SK-N-SH (cell line): ENCODE data around the gene FRMPD3. TPM values are rescaled to one million over a fixed set of nuclear protein-coding genes. Genes with fewer than 3 reads are reported as not detected.

Experiments
- CTCF ChIA-PET: fragments of 300-600, 350-600 bp; formaldehyde crosslinking; extraction: SDS; loops from one replicate; lab custom pipeline; 2021; lab: Yijun Ruan, JAX
- POLR2A ChIA-PET: fragments of 350-600 bp; sonication (Branson Sonifier 250); formaldehyde crosslinking; extraction: SDS; loops from one replicate; lab custom pipeline; 2020; ENCODE audit warnings: antibody characterized with exemption, inconsistent platforms; lab: Yijun Ruan, JAX
- DNase-seq: peaks from one replicate; pipeline ENCODE4 v3.0.0; 2012
- H2AFZ ChIP-seq: fragments of 200-600 bp; sonication (generic); 2 replicates; pipeline ENCODE4 v1.8.1; 2016; ENCODE audit warnings: antibody characterized with exemption, mild to moderate bottlenecking, low read depth
- H3F3A ChIP-seq: fragments of 200-600 bp; sonication (generic); replicated peaks from 2 replicates; pipeline ENCODE3; 2016; ENCODE audit warnings: antibody characterized with exemption, mild to moderate bottlenecking; ENCODE audit not compliant: insufficient read depth
- H3K27ac ChIP-seq, 2 experiments: fragments of 200-500 bp in 1 of 2; fragments of 200-600 bp in 1 of 2; sonication (Bioruptor generic) in 1 of 2; sonication (generic), shearing (Covaris generic) in 1 of 2; 2 replicates each; pipeline versions ENCODE4 v1.5.1 to v1.6.1; 2014 to 2016; ENCODE audit warnings: low read depth in 2 of 2, inconsistent platforms in 1 of 2, low read length in 1 of 2, mild to moderate bottlenecking in 1 of 2, mixed read lengths in 1 of 2
- H3K27me3 ChIP-seq: fragments of 200-600 bp; sonication (generic), shearing (Covaris generic); 2 replicates; pipeline ENCODE4 v1.6.1; 2016; ENCODE audit warnings: mixed run types; ENCODE audit not compliant: insufficient read depth
- H3K36me3 ChIP-seq, 2 experiments: fragments of 200-500 bp in 1 of 2; fragments of 200-600 bp in 1 of 2; sonication (Bioruptor generic) in 1 of 2; sonication (generic) in 1 of 2; replicated peaks in 1 of 2; 2 replicates each; pipeline versions ENCODE3 to v1.5.1; 2014 to 2016; ENCODE audit warnings: low read length in 1 of 2, mild to moderate bottlenecking in 1 of 2; ENCODE audit not compliant: insufficient read depth in 2 of 2, control insufficient read depth in 1 of 2
- H3K4me1 ChIP-seq, 2 experiments: fragments of 200-500 bp in 1 of 2; fragments of 200-600 bp in 1 of 2; sonication (Bioruptor generic) in 1 of 2; sonication (generic), shearing (Covaris generic) in 1 of 2; 2 replicates each; pipeline versions ENCODE4 v1.5.1 to v1.6.1; 2014 to 2016; ENCODE audit warnings: low read depth in 1 of 2, low read length in 1 of 2, mixed run types in 1 of 2; ENCODE audit not compliant: insufficient read depth in 2 of 2, control insufficient read depth in 1 of 2
- H3K4me2 ChIP-seq: fragments of 200-600 bp; sonication (generic), shearing (Covaris generic); 2 replicates; pipeline ENCODE4 v1.6.1; 2017; ENCODE audit warnings: mixed run types
- H3K4me3 ChIP-seq, 2 experiments: fragments of 200-500 bp in 1 of 2; fragments of 200-600 bp in 1 of 2; sonication (Bioruptor generic) in 1 of 2; sonication (generic), shearing (Covaris generic) in 1 of 2; 2 replicates each; pipeline versions ENCODE4 v1.5.1 to v1.8.1; 2014 to 2016; ENCODE audit warnings: low read depth in 2 of 2, inconsistent platforms in 1 of 2, low read length in 1 of 2, mild to moderate bottlenecking in 1 of 2, mixed read lengths in 1 of 2, moderate library complexity in 1 of 2
- H3K79me2 ChIP-seq: fragments of 200-600 bp; sonication (generic); 2 replicates; pipeline ENCODE4 v1.8.1; 2017; ENCODE audit warnings: mild to moderate bottlenecking; ENCODE audit not compliant: insufficient read depth
- H3K9ac ChIP-seq: fragments of 200-600 bp; sonication (generic); 2 replicates; pipeline ENCODE4 v1.6.1; 2017; ENCODE audit warnings: mixed run types
- H3K9me2 ChIP-seq: fragments of 200-600 bp; sonication (generic); 2 replicates; pipeline ENCODE4 v1.6.1; 2017; ENCODE audit warnings: mixed run types
- H3K9me3 ChIP-seq: fragments of 200-600 bp; sonication (generic); 2 replicates; pipeline ENCODE4 v1.6.1; 2017; ENCODE audit warnings: mixed run types, mild to moderate bottlenecking, moderate library complexity
- H4K20me1 ChIP-seq: fragments of 200-600 bp; sonication (generic); 2 replicates; pipeline ENCODE4 v1.6.1; 2017; ENCODE audit warnings: mild to moderate bottlenecking, mixed run types; ENCODE audit not compliant: insufficient read depth
- EZH2phosphoT487 ChIP-seq: fragments of 200-600 bp; sonication (generic); IDR thresholded peaks from 2 replicates; pipeline ENCODE4 v1.6.1; 2017; ENCODE audit warnings: low read depth, mixed run types, mild to moderate bottlenecking, antibody characterized with exemption, moderate library complexity, borderline replicate concordance
- FOXJ3 ChIP-seq: sonication (generic); formaldehyde crosslinking; IDR thresholded peaks from 2 replicates; pipeline ENCODE4 v1.5.1; 2020; ENCODE audit warnings: mild to moderate bottlenecking, missing genetic modification reagents
- FOXM1 ChIP-seq: IDR thresholded peaks from 2 replicates; pipeline ENCODE4 v1.4.0; 2012; ENCODE audit warnings: low read depth, mild to moderate bottlenecking
- GABPA ChIP-seq: IDR thresholded peaks from 2 replicates; pipeline ENCODE4 v1.4.0; 2012; ENCODE audit warnings: low read depth, mild to moderate bottlenecking
- GATA2 ChIP-seq: sonication (generic); formaldehyde crosslinking; IDR thresholded peaks from 2 replicates; pipeline ENCODE4 v1.5.0; 2020; ENCODE audit warnings: mild to moderate bottlenecking, missing genetic modification reagents
- MXI1 ChIP-seq: IDR thresholded peaks from 2 replicates; pipeline ENCODE4 v1.6.1; 2012; ENCODE audit warnings: mild to moderate bottlenecking, low read depth, low read length, improper control_type of control experiment
- NRF1 ChIP-seq: IDR thresholded peaks from 2 replicates; pipeline ENCODE4 v1.6.1; 2012; ENCODE audit warnings: low read depth, mild to moderate bottlenecking, low read length
- POLR2AphosphoS5 ChIP-seq: IDR thresholded peaks from 2 replicates; pipeline ENCODE4 v1.6.1; 2012; ENCODE audit warnings: low read depth, low read length
- SMC3 ChIP-seq: IDR thresholded peaks from 2 replicates; pipeline ENCODE4 v1.6.1; 2012; ENCODE audit warnings: low read depth, low read length, improper control_type of control experiment
- TAF1 ChIP-seq: IDR thresholded peaks from 2 replicates; pipeline ENCODE4 v1.6.1; 2012; ENCODE audit warnings: low read depth, mild to moderate bottlenecking, low read length, moderate library complexity, borderline replicate concordance
- TCF12 ChIP-seq: IDR thresholded peaks from 2 replicates; pipeline ENCODE4 v1.4.0; 2012
- polyA plus RNA-seq, 3 experiments: library from polyadenylated mRNA; depleted of rRNA; stranded (reverse); fragments of >200 nt; gene quantifications; 2 replicates each; pipeline ENCODE4 v1.2.3, GENCODE V29; 2012
- TF ChIP-seq, protein P1 (sequence below): IDR thresholded peaks from 2 replicates; pipeline ENCODE4 v1.4.0; 2012; ENCODE audit warnings: low read depth, borderline replicate concordance
- TF ChIP-seq, protein P2 (sequence below): IDR thresholded peaks from 2 replicates; pipeline ENCODE4 v1.6.1; 2012; ENCODE audit warnings: mild to moderate bottlenecking, low read depth, low read length, moderate library complexity
- TF ChIP-seq, protein P3 (sequence below): fragments of 150-350 bp; IDR thresholded peaks from 2 replicates; pipeline ENCODE4 v1.6.1; 2016; ENCODE audit warnings: mild to moderate bottlenecking, low read depth, low read length
- TF ChIP-seq, protein P4 (sequence below): IDR thresholded peaks from 2 replicates; pipeline ENCODE4 v1.4.0; 2012; ENCODE audit warnings: low read depth
- TF ChIP-seq, protein P5 (sequence below): fragments of 150-350 bp; IDR thresholded peaks from 2 replicates; pipeline ENCODE4 v1.6.1; 2017; ENCODE audit warnings: antibody characterized with exemption, low read length, low read depth, borderline replicate concordance

Gene FRMPD3
- polyA plus RNA-seq, 1 of the 3 experiments (the other 2 are of a cell fraction), result 0.03 TPM

DNA sequence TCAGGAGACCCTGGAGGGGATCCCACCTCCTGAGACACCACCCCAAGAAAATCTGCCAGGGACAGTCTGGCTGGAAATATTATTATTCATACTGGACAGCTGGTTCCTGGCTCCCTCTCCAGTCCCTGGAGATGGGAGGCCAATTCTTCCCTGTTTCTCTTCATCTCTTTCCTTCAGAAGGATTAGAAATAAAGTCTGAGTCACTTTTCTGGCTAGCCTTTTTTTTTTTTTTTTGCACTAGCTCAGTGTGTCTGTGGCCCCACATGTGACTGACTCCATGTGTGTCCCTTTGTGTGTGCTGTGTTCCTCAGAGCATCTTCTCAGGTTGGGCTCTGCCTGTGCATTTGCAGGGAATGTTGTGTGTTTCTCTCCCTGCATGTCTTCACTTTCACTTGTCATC, 1.8 kb upstream of the FRMPD3 start:
- no peaks in the 10 kb centered on the region for H3K79me2 ChIP-seq
- no peaks in the 10 kb centered on the region for H3K9me3 ChIP-seq
- H3K9ac ChIP-seq, result no peak overlapping the region
- H3K4me2 ChIP-seq, result no peak overlapping the region
- H2AFZ ChIP-seq, result no peak overlapping the region
- ChIA-PET POLR2A (no interaction called here), CTCF (no interaction called here)
- H3F3A ChIP-seq, result no peaks in the 10 kb centered on the region
- no peak overlapping the region for H3K27ac ChIP-seq
- TF ChIP-seq FOXJ3 (CRISPR knock-in tag) (no peak), SMC3 (no peak), FOXM1 (no peak), GATA2 (CRISPR knock-in tag) (no peak), MXI1 (no peak), TAF1 (no peak), POLR2AphosphoS5 (no peak), NRF1 (no peak), TCF12 (no peak), EZH2phosphoT487 (no peak), GABPA (no peak)
- TF ChIP-seq, protein P1, sequence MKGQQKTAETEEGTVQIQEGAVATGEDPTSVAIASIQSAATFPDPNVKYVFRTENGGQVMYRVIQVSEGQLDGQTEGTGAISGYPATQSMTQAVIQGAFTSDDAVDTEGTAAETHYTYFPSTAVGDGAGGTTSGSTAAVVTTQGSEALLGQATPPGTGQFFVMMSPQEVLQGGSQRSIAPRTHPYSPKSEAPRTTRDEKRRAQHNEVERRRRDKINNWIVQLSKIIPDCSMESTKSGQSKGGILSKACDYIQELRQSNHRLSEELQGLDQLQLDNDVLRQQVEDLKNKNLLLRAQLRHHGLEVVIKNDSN, result no peak
- TF ChIP-seq, protein P2, sequence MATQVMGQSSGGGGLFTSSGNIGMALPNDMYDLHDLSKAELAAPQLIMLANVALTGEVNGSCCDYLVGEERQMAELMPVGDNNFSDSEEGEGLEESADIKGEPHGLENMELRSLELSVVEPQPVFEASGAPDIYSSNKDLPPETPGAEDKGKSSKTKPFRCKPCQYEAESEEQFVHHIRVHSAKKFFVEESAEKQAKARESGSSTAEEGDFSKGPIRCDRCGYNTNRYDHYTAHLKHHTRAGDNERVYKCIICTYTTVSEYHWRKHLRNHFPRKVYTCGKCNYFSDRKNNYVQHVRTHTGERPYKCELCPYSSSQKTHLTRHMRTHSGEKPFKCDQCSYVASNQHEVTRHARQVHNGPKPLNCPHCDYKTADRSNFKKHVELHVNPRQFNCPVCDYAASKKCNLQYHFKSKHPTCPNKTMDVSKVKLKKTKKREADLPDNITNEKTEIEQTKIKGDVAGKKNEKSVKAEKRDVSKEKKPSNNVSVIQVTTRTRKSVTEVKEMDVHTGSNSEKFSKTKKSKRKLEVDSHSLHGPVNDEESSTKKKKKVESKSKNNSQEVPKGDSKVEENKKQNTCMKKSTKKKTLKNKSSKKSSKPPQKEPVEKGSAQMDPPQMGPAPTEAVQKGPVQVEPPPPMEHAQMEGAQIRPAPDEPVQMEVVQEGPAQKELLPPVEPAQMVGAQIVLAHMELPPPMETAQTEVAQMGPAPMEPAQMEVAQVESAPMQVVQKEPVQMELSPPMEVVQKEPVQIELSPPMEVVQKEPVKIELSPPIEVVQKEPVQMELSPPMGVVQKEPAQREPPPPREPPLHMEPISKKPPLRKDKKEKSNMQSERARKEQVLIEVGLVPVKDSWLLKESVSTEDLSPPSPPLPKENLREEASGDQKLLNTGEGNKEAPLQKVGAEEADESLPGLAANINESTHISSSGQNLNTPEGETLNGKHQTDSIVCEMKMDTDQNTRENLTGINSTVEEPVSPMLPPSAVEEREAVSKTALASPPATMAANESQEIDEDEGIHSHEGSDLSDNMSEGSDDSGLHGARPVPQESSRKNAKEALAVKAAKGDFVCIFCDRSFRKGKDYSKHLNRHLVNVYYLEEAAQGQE, result no peak
- TF ChIP-seq, protein P3, sequence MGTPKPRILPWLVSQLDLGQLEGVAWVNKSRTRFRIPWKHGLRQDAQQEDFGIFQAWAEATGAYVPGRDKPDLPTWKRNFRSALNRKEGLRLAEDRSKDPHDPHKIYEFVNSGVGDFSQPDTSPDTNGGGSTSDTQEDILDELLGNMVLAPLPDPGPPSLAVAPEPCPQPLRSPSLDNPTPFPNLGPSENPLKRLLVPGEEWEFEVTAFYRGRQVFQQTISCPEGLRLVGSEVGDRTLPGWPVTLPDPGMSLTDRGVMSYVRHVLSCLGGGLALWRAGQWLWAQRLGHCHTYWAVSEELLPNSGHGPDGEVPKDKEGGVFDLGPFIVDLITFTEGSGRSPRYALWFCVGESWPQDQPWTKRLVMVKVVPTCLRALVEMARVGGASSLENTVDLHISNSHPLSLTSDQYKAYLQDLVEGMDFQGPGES, result no peak
- TF ChIP-seq, protein P4, sequence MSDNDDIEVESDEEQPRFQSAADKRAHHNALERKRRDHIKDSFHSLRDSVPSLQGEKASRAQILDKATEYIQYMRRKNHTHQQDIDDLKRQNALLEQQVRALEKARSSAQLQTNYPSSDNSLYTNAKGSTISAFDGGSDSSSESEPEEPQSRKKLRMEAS, result no peak
- TF ChIP-seq, protein P5, sequence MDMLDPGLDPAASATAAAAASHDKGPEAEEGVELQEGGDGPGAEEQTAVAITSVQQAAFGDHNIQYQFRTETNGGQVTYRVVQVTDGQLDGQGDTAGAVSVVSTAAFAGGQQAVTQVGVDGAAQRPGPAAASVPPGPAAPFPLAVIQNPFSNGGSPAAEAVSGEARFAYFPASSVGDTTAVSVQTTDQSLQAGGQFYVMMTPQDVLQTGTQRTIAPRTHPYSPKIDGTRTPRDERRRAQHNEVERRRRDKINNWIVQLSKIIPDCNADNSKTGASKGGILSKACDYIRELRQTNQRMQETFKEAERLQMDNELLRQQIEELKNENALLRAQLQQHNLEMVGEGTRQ, result no peak
- H3K4me3 ChIP-seq, result no peak overlapping the region
- peaks cover 53% of the 10 kb centered on the region; the same call in 1 of the 2 replicates for H3K27me3 ChIP-seq
- no peaks in the 10 kb centered on the region; the same call in 1 of the 2 replicates for H4K20me1 ChIP-seq
- H3K36me3 ChIP-seq, result no peaks in the 10 kb centered on the region
- no peak for DNase-seq
- no peaks in the 10 kb centered on the region; a peak in 1 of 4 replicates for H3K4me1 ChIP-seq
- H3K9me2 ChIP-seq, result no peaks in the 10 kb centered on the region
